ENCODE data around the gene NDN.

- TF ChIP-seq, protein P1, sequence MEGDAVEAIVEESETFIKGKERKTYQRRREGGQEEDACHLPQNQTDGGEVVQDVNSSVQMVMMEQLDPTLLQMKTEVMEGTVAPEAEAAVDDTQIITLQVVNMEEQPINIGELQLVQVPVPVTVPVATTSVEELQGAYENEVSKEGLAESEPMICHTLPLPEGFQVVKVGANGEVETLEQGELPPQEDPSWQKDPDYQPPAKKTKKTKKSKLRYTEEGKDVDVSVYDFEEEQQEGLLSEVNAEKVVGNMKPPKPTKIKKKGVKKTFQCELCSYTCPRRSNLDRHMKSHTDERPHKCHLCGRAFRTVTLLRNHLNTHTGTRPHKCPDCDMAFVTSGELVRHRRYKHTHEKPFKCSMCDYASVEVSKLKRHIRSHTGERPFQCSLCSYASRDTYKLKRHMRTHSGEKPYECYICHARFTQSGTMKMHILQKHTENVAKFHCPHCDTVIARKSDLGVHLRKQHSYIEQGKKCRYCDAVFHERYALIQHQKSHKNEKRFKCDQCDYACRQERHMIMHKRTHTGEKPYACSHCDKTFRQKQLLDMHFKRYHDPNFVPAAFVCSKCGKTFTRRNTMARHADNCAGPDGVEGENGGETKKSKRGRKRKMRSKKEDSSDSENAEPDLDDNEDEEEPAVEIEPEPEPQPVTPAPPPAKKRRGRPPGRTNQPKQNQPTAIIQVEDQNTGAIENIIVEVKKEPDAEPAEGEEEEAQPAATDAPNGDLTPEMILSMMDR (IDR thresholded peaks at IDR 0.05): no peak
- no peak for TF ChIP-seq POLR2A (IDR thresholded peaks at IDR 0.05)
Measured at GRCh38 chr15:23686466-23687142, 501 bp downstream of the NDN start.
